Heart left ventricle (tissue), 16 donors: ENCODE results near the gene VEGFA. TPM values are rescaled to one million over a fixed set of nuclear protein-coding genes. Genes with fewer than 3 reads are reported as not detected.
A peak's percentile ranks its signal among the peaks of the same experiment; 100 is the strongest.

Source experiments
- ATAC-seq, 4 donors: fragments of 200-7000 bp; cut with Tn5 transposase; one replicate each; pipeline ENCODE4 v1.9.1; 2020 to 2022; ENCODE audit warnings: moderate library complexity in 4 of 4, mild to moderate bottlenecking in 3 of 4, moderate number of reproducible peaks in 1 of 4
- DNase-seq, 5 donors: peaks; one replicate each; pipeline ENCODE4 v3.0.0-alpha.2; 2020
- H3K27ac ChIP-seq, 12 donors: fragments of 200-600 bp; sonication (generic) in 4 of 12; one replicate each; pipeline versions ENCODE4 v1.5.0 to v1.8.0; 2016 to 2022; ENCODE audit warnings: mild to moderate bottlenecking in 2 of 12
- H3K27me3 ChIP-seq, 9 donors: fragments of 200-600 bp; sonication (generic) in 2 of 9; one replicate each; pipeline versions ENCODE4 v1.5.1 to v1.8.0; 2016 to 2022; ENCODE audit warnings: mild to moderate bottlenecking in 3 of 9
- H3K36me3 ChIP-seq, 9 donors: fragments of 200-600 bp; sonication (generic) in 2 of 9; one replicate each; pipeline versions ENCODE4 v1.5.0 to v1.8.0; 2018 to 2022; ENCODE audit warnings: mild to moderate bottlenecking in 2 of 9
- H3K4me1 ChIP-seq, 12 donors: fragments of 200-600 bp; sonication (generic) in 4 of 12; one replicate each; pipeline versions ENCODE4 v1.5.0 to v1.8.0; 2016 to 2022; ENCODE audit warnings: mild to moderate bottlenecking in 3 of 12
- H3K4me3 ChIP-seq, 12 donors: fragments of 200-600 bp; sonication (generic) in 4 of 12; one replicate each; pipeline versions ENCODE4 v1.5.0 to v1.8.0; 2017 to 2022; ENCODE audit warnings: mild to moderate bottlenecking in 9 of 12, moderate library complexity in 4 of 12
- H3K9me3 ChIP-seq, 12 donors: fragments of 200-600 bp; sonication (generic) in 4 of 12; one replicate each; pipeline versions ENCODE4 v1.5.0 to v1.8.0; 2016 to 2022; ENCODE audit warnings: mild to moderate bottlenecking in 1 of 12
- POLR2A ChIP-seq, 2 donors: fragments of 450-650 bp; IDR thresholded peaks; one replicate each; pipeline ENCODE4 v1.6.1; 2017; ENCODE audit warnings: antibody characterized with exemption in 2 of 2, mild to moderate bottlenecking in 2 of 2, moderate library complexity in 2 of 2
- WGBS, 4 donors: extraction: QIAGEN DNeasy Blood & Tissue Kit in 2 of 4; methylation state at CpG; one replicate each; pipeline versions ENCODE4 v1.1.5 to v1.1.7; 2013 to 2018; 5-methylcytosine and 5-hydroxymethylcytosine counted together
- intact Hi-C, 10 donors: fragments of 100-400 bp; cut with DNase I; formaldehyde crosslinking; loops; one replicate each; pipeline versions ENCODE4 v1.11.1 to v1.14.2; 2022
- polyA plus RNA-seq, 2 donors: library from polyadenylated mRNA; stranded (reverse); fragments of 200-250 nt; gene quantifications; one replicate each; pipeline ENCODE4 v1.2.3, GENCODE V29; 2013
- total RNA-seq, 9 donors: library from RNA; depleted of rRNA in 2 of 9; stranded (reverse); fragments of >200 nt in 2 of 9; fragmentation: NEBNext Ultra II Directional in 3 of 9; extraction: Animal tissue kit (Norgen Biotek cat#: 25700) in 3 of 9; gene quantifications; one replicate each; pipeline versions ENCODE4 v1.1.0 to v1.2.4, GENCODE V29; 2016 to 2023
- TF ChIP-seq, protein P1 (sequence below), 12 donors: fragments of 200-600 bp; sonication (generic) in 4 of 12; IDR thresholded peaks; one replicate each; pipeline versions ENCODE4 v1.5.0 to v1.8.0; 2018 to 2022; ENCODE audit warnings: antibody characterized with exemption in 12 of 12, mild to moderate bottlenecking in 5 of 12
- donor health status: ischemic (EF 13 %, LVEDD 7.1; RV severe dilation, severe dysfunction).
- donor health status: healthy with polysubstance abuse.
- donor health status: DM: no; HTN: yes; CAD: no.
- donor health status: DM: no; HTN: no; CAD: no.
- donor health status: ischemic (EF 25% LVEDD 6.9; RV normal size, moderate dysfunction).
- donor health status: ischemic (EF 25% LVEDD 5.7; RV mildly dilated, moderate dysfunction).
- donor health status: healthy.
- donor health status: DM: yes; HTN: yes; CAD: no.
- donor health status: ischemic (EF 35%, LVEDD 5.7; RV mildly dilated, moderate dysfunction).
- donor health status: nonischemic (EF 11% LVEDD 7.7; RV severe dilation, severe dysfunction).
- donor health status: DM: yes; HTN: yes; CAD: no.
- donor health status: PGD.
- donor health status: ischemic (EF 29% LVEDD 5.4; RV normal size, mild dysfunction).
- donor health status: nonischemic (EF 23%, LVEDD 6.1; RV moderate dilation, normal function).

Gene VEGFA
- total and polyA plus RNA-seq, 11 donors, result 83.0 to 254 (median 171) TPM

GRCh38 chr6:43799551-43800297, 29.7 kb downstream of the VEGFA start:
- 75 to 89% (median 82%) methylated on average over 5 to 6 of the region's 6 CpGs for WGBS, 4 donors

DNA sequence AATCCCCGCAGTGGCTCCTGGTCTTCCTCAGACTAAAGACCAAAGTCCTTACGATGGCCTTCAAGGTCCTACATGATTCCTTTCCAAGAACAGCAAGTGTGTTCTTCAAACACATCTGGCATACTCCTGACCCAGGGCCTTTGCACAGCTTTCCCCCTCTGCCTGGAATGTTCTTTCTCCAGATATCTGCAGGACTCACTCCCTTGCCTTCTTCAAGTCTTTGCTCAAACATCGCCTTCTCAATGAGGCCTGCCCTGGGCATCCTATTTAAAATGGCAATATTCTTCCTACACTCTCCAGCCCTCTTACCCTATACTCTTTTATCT, 30.2 kb downstream of the VEGFA start:
- TF ChIP-seq, protein P1, sequence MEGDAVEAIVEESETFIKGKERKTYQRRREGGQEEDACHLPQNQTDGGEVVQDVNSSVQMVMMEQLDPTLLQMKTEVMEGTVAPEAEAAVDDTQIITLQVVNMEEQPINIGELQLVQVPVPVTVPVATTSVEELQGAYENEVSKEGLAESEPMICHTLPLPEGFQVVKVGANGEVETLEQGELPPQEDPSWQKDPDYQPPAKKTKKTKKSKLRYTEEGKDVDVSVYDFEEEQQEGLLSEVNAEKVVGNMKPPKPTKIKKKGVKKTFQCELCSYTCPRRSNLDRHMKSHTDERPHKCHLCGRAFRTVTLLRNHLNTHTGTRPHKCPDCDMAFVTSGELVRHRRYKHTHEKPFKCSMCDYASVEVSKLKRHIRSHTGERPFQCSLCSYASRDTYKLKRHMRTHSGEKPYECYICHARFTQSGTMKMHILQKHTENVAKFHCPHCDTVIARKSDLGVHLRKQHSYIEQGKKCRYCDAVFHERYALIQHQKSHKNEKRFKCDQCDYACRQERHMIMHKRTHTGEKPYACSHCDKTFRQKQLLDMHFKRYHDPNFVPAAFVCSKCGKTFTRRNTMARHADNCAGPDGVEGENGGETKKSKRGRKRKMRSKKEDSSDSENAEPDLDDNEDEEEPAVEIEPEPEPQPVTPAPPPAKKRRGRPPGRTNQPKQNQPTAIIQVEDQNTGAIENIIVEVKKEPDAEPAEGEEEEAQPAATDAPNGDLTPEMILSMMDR (IDR thresholded peaks at IDR 0.05), result no peak
- no peak for TF ChIP-seq POLR2A (IDR thresholded peaks at IDR 0.05)
- Histone ChIP-seq H3K9me3 (no peaks in the 10 kb centered on the region), H3K36me3 (no peaks in the 10 kb centered on the region), H3K4me3 (no peak overlapping the region), H3K27ac (peak overlapping the region in 10 of 12 donors; percentile 8 to 83 (median 74)), H3K4me1 (peaks cover 0 to 55% (median 15%) of the 10 kb centered on the region in 12 donors), H3K27me3 (no peaks in the 10 kb centered on the region)
- DNase-seq (no peak), ATAC-seq (no peak)
- intact Hi-C loops, result no loop called here
- 75 to 89% (median 76%) methylated on average over 3 of the region's 3 CpGs for WGBS, 4 donors

More at GRCh38 chr6:43799551-43800297, 29.7 kb downstream of the VEGFA start:
- Histone ChIP-seq H3K36me3 (no peaks in the 10 kb centered on the region), H3K9me3 (no peaks in the 10 kb centered on the region), H3K27me3 (no peaks in the 10 kb centered on the region), H3K4me3 (no peak overlapping the region), H3K4me1 (peaks cover 0 to 55% (median 19%) of the 10 kb centered on the region in 12 donors), H3K27ac (peak overlapping the region in 11 of 12 donors; percentile 38 to 83 (median 76))
- intact Hi-C loops, result no loop called here
- ATAC-seq (no peak), DNase-seq (no peak)
- TF ChIP-seq, protein P1 (IDR thresholded peaks at IDR 0.05), result no peak
- TF ChIP-seq POLR2A (IDR thresholded peaks at IDR 0.05), result no peak

DNA sequence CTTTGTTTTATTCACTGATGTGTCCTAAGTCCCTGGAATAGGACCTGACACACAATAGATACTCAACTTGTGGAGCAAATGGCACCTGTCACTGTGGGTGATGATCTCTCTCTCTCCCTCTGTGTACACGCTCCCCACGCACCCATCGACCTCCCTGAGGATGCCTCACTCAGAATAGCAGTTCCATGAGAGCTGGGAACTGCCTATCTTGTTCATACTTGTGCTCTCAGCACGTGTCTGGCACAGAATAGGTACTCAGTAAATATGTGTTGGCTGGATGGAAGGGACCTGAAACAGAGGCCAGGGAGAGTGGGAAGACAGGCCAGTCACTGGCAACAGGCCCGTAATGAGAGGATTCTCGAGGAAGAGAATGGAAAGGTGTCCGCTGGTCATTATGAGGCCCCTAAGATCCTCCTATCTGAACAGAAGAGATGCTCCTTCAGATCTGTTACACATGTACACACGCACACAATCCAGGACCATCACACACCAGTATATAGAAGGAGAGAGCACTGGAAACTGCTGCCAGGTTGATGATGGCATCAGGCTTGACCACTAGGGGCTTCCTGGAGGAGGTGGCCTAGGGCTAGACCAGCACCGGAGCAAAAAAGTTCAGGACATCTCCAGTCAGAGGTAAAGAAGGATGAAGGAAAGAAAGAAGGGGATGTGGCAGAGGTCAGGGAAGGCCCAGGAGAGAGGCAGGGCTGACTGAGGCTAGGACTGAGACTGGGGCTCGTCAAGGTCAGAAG, 30.9 kb downstream of the VEGFA start:
- no peaks in the 10 kb centered on the region for H3K9me3 ChIP-seq
- DNase-seq, result peak in 1 of 5 donors; percentile 59
- peaks cover 0 to 52% (median 13%) of the 10 kb centered on the region in 12 donors for H3K4me1 ChIP-seq
- WGBS, 4 donors, result 62 to 72% (median 70%) methylated on average over 10 of the region's 10 CpGs
- ATAC-seq, result peak; percentile 37 to 60 (median 46)
- no peak overlapping the region for H3K4me3 ChIP-seq
- intact Hi-C loops, result no loop called here
- no peaks in the 10 kb centered on the region for H3K36me3 ChIP-seq
- peak overlapping the region in 8 of 12 donors; percentile 8 to 83 (median 72) for H3K27ac ChIP-seq
- H3K27me3 ChIP-seq, result no peaks in the 10 kb centered on the region
- no peak for TF ChIP-seq POLR2A (IDR thresholded peaks at IDR 0.05)
- TF ChIP-seq, protein P1 (IDR thresholded peaks at IDR 0.05), result no peak

GRCh38 chr6:43801495-43802181, 31.6 kb downstream of the VEGFA start:
- 84 to 92% (median 87%) methylated on average over 16 of the region's 16 CpGs for WGBS, 4 donors
- Histone ChIP-seq H3K4me3 (no peak overlapping the region), H3K36me3 (no peaks in the 10 kb centered on the region), H3K4me1 (peaks cover 0 to 45% (median 13%) of the 10 kb centered on the region in 12 donors), H3K27me3 (no peaks in the 10 kb centered on the region), H3K27ac (peak overlapping the region in 1 of 12 donors; percentile 76), H3K9me3 (no peaks in the 10 kb centered on the region)
- DNase-seq (no peak), ATAC-seq (no peak)
- TF ChIP-seq, protein P1 (IDR thresholded peaks at IDR 0.05), result no peak
- no peak for TF ChIP-seq POLR2A (IDR thresholded peaks at IDR 0.05)
- intact Hi-C loops, result no loop called here
